Cortex of kidney (tissue), 1 donor: ENCODE data around the gene AMPD2.

ENCODE experiments used
- DNase-seq: peaks from one replicate; lab custom pipeline; 2025; lab: John Stamatoyannopoulos, UW

AMPD2 gene

DNA sequence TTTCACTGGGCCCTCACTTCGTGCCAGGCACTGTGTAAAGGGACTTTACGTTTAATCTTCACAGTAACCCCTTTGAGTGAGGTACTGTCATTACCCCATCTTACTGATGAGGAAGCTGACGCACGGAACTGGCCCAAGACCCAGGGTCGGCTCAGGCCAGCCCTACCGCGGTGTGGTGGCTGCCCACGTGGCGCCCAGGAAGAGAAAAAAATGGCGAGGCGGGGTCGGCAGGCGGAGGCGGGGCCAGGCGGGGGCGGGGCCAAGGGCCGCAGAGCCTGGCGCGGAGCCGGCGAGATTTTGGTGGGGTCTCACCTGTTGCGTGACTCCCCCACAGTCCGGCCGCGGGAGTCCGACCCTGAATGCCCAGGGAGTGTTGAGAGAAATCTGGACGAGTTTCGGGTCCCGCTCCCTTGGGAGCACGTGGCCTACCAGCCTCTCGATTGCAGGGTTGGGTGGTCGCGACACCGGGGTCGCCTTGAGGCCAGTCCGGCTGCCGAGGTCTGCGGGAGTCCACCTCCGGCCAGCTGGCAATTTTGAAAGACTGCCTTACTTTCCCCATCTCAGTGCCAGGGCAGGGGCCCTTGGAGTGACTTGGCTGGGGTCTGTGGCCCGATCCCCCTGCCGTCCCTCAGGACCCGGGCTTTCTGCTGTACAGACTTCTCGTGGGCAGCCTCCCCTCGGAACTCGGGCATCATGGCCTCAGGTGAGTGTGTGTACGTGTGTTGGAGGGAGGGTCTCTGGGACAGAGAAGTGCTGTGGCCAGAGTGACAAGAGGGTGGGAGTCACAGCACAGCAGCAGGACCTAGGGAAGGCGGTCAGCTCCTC lies at the start of gene AMPD2, which contains the start of gene GNAT2:
AMPD2 (plus strand) TSS at position 262 of the 825 bp plus-strand sequence. CDS start 1,339 bp downstream, outside the sequence.
GNAT2 (minus strand) TSS at position 41 of the 825 bp plus-strand sequence. CDS start 6,746 bp downstream, outside the sequence.
- DNase-seq: no peak

DNA sequence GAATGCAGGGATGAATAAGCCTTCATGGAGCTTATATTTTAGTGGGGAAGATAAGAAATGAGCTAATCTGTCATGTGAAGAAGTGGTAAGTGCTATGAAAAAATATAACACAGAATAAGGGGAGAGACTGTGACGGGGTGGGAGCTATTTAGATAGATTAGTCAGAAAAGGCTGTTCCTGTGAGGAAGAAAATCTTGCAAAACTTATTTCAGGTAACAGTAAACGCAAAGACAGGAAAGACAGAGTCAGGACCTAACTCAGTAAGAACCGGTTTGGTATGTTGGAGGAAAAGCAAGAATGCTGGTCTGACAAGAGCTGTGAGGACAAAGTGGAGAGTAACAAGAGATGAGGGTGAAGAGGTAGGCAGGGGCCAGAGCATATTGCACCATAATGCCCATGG lies 49.2 kb upstream of the AMPD2 start:
- DNase-seq: no peak

DNA sequence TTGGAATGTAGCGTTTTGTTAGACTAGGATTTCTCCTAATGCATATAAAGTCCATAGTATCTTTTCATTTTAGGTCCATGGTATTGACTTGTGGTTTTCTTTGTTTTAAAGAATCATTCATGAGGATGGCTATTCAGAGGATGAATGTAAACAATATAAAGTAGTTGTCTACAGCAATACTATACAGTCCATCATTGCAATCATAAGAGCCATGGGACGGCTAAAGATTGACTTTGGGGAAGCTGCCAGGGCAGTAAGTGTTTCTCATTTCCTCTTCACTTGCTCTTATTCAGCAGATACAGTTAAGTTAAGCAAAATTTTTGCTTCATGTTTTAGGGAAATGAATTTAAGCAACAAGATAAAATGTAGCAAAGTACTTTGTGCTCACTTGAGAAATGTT lies 45.9 kb upstream of the AMPD2 start:
- no peak for DNase-seq

DNA sequence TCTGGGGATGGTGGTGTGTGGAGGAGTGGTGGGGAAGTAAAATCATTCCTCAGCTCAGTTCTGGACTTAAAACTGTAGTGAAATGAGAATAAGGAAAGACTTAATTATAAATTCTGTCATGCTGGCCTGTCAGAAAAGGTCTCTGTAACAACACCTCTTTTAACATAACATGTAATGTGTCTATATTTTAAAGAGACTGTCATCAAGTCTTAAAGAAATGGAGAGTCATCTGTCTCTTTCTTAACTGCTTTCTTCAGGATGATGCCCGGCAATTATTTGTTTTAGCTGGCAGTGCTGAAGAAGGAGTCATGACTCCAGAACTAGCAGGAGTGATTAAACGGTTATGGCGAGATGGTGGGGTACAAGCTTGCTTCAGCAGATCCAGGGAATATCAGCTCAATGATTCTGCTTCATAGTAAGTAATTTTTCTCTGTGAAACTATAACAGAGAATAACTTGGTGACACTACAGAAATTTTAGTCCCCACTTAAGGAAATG lies 40.6 kb upstream of the AMPD2 start:
- no peak for DNase-seq

DNA sequence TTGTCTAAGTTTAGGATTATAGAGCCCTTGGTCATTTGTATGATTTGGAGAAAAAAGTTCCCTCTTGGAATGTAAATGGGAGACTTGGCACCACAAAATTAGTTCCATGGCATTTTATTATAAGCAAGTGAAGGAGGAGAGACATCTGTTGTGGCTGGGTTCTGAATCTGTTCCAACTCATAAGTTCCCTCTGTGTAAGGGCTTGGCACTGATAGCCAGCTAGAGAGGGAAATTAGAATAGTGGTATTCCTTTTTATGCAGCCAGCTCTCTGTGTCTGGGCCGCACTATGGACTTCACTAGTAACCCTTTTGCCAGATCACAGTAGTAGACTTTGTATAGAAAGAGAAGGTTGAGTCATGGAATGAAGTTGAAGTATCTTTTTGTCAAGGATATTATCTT lies 40.1 kb upstream of the AMPD2 start:
- no peak for DNase-seq

DNA sequence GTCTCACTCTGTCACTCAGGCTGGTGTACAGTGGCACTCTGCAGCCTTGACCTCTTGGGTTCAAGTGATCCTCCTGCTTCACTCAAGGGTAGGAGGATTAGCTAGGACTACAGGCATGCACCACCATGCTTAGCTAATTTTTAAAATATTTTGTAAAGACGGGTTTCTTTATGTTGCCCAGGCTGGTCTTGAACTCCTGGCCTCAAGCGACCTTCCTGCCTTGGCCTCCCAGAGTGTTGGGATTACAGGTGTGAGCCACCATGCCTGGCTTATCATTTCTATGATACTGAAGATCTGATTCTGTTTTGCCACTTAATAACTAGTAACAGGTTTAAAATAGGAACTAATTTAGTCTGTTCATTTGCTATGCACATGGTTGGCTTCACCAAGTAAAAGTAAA lies 37.6 kb upstream of the AMPD2 start:
- DNase-seq: no peak

- no peak for DNase-seq
Observed at GRCh38 chr1:109584766-109585165, 34.9 kb upstream of the AMPD2 start.

- DNase-seq: no peak
Observed at GRCh38 chr1:109586055-109586454, 33.6 kb upstream of the AMPD2 start.

- DNase-seq: no peak
Observed at GRCh38 chr1:109589177-109589576, 30.5 kb upstream of the AMPD2 start.

DNA sequence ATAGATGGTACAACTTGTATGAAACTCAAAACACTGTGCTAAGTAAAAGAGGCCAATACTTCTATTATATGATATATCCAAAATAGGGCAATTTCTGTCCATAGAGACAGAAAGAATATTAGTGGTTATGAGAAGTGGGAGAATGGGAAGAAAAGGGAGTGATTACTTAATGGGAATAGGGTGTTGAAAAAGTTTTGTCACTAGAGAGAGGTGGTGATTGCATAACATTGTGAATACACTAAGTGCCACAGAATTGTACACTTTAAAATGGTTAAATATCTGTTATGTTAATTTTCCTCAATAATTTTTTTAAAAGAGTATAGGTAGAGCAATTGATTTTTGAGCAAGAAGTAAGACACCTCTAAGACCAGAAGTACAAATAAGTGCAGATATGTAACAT lies 30.0 kb upstream of the AMPD2 start:
- DNase-seq: no peak

- no peak for DNase-seq
Observed at GRCh38 chr1:109592916-109593315, 26.7 kb upstream of the AMPD2 start.

GRCh38 chr1:109595531-109595930 lies 24.1 kb upstream of the AMPD2 start:
- DNase-seq: no peak

- no peak for DNase-seq
Observed at GRCh38 chr1:109598156-109598555, 21.5 kb upstream of the AMPD2 start.

GRCh38 chr1:109598655-109599054 lies 21.0 kb upstream of the AMPD2 start:
- no peak for DNase-seq

DNA sequence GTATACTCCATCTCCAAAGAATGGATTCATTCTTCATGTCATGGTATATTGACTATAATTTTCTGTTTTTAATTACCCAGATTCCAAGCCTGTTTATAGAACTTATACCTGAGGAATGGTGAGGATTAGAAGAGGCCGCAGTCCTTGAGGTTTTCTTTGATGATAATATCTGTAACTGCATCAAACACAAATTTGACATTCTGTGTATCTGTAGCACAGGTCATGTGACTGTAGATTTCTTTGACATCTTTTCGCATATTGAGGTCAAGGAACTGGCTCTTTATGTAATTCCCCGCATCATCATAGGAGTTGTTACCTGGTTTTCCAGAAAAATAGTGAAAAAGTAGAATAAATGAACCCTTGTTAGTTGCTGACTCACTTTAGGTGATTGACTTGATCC lies 16.4 kb upstream of the AMPD2 start:
- no peak for DNase-seq

DNA sequence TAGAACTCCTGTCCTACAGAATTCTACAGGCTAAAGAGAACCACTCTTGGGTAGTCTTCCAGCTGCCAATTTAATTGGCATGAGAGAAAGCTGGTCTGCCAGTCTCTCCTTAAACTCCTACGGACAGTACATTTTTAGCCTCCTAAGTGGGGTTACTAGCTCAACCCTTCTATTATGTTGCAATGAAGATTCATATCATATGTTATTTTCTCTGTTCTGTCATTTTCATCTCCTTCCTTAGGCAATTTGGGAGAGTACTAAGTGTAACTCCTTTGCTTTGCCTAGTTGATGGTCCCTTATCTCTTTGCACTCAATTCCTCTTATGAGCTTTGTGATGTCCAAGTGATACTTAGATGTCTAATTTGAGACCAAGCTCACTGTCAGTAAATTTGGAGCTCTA lies 14.3 kb upstream of the AMPD2 start:
- DNase-seq: no peak

DNA sequence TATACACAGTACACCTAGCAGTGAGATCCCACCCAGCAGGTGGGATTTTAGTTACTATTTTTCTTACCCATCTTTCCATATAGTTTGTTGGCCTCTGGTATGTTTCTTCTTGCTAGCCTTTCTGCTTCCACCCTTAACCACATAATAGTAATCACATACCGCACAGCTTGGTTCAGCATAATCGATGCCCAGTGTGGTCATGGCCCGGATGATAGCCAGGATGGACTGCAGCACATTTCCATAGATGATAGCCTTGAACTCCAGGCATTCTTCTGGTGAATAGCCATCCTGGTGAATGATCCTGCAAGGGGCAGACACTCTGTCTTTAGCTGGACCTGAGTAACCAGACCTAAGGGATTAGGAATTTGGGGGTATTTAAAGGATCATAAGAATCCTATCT lies 9.8 kb upstream of the AMPD2 start:
- DNase-seq: no peak

- no peak for DNase-seq
Observed at GRCh38 chr1:109610609-109611307, 8.9 kb upstream of the AMPD2 start.

DNA sequence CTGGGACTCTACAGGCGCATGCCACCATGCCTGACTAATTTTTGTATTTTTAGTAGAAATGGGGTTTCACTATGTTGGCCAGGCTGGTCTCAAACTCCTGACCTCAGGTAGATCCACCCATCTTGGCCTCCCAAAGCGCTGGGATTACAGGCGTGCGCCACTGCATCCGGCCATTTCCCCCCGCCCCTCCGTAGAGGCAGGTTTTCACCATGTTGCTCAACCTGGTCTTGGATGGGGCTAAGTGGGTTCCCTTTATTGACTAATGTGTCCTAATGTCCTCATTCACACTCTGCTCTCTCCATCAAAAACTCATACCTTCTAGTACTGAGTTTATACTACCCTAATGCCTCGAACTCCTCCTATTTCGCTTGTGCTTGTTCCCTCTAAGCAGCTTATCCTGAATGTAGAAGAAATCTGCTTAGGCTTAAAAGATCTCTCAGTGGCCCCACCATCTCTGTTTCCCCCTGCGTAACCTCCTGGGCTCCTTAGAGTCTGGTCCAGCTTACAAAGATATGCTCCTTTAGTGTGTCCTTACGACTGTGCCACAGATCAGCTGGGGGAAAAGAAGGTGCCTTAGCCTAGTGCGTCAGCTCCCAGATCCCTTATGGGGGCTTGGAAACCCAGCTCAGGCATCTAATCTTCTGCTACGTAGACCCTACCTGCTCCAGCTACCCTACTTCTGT lies 8.2 kb upstream of the AMPD2 start:
- no peak for DNase-seq

DNA sequence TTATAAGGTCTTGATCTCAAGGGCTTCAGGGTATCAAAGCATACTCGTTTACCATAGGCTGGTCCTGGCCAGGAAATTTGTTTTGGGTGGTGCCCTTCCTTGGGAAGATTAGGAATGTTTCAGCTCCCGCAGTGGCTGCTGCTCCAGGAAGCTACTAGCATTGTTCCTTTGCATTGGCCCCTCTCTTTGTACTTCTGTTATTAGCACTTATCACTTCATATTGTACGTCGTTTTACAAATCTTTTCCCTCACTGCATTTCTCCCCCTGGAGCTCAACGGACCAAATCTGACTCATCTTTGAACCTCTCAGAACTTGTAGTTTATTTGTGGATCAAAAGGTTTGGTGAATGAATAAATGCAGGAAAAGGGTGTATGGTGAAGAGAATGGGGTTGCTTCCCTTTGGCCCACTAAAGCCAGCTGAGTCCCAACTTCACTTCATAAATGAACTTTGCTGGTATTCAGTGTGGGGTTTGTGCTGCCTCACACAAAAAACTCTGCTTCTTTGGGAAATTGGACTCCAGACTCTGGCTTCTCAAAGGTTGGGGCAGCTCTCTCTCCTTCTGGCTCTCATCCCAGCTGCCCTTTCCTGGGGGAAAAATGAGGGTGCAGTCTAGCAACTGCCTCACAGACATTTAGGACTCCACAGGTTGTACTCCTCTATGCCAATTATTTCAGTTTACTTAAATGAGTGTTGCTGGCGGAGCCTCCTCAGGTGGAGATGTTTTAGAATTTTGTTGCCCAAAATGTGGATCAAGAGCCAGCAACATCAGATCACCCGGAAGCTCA lies 6.1 kb upstream of the AMPD2 start:
- no peak for DNase-seq

- no peak for DNase-seq
Observed at GRCh38 chr1:109615879-109616278, 3.8 kb upstream of the AMPD2 start.

DNA sequence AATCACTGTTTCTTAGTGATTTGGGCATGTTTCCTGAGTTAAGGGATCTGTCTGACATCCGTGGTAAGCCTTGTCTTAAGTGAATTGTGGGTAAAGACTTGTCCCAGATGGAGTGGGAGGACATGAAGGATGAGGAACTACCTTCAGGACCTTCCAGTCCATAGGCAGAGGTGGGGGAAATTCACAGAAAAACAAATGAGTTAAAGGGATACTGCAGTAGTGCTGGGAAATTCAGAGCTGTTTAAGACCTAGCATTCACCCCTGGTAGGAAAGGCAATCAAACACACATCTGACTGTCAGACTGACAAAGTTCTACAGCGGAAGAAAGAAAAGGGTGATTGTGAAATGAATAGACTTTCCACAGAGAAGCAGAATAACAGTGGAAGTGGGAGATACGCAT lies 3.2 kb upstream of the AMPD2 start:
- no peak for DNase-seq
